Hepatic stellate cell (primary cell): ENCODE data around the gene PCDHGA1.
"Not testable (repeated sequence)": the region's sequence is repeated elsewhere in the genome, so short reads cannot be mapped to it uniquely, and the experiment has no call there.

Experiments used
- DNase-seq: peaks from one replicate; pipeline ENCODE4 v3.0.0; 2011; ENCODE audit warnings: low spot score

The PCDHGA1 gene

DNA sequence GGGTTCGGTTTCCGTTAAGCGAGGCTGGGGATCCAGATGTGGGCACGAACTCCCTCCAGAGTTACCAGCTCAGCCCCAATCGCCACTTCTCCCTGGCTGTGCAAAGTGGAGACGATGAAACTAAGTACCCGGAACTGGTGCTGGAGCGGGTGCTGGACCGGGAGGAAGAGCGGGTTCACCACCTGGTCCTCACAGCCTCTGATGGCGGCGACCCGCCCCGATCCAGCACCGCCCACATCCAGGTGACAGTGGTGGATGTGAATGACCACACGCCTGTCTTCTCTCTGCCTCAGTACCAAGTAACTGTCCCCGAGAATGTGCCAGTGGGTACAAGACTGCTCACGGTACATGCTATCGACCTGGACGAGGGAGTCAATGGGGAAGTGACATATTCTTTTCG lies 53.0 kb downstream of the PCDHGA1 start:
- no peak for DNase-seq

DNA sequence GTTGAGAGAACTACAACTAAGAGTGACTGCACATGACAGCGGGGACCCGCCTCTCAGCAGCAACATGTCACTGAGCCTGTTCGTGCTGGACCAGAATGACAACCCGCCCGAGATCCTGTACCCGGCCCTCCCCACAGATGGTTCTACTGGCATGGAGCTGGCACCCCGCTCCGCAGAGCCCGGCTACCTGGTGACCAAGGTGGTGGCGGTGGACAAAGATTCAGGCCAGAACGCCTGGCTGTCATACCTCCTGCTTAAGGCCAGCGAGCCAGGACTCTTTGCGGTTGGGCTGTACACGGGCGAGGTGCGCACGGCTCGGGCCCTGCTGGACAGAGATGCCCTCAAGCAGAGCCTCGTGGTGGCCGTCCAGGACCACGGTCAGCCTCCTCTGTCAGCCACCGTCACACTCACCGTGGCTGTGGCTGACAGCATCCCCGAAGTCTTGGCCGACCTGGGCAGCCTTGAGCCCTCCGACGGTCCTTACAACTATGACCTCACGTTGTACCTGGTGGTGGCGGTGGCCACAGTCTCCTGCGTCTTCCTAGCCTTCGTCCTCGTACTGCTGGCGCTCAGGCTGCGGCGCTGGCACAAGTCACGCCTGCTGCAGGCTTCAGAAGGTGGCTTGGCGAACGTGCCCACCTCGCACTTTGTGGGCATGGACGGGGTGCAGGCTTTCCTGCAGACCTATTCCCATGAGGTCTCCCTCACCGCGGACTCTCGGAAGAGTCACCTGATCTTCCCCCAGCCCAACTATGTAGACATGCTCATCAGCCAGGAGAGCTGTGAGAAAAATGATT lies 54.4 kb downstream of the PCDHGA1 start:
- DNase-seq = no peak

DNA sequence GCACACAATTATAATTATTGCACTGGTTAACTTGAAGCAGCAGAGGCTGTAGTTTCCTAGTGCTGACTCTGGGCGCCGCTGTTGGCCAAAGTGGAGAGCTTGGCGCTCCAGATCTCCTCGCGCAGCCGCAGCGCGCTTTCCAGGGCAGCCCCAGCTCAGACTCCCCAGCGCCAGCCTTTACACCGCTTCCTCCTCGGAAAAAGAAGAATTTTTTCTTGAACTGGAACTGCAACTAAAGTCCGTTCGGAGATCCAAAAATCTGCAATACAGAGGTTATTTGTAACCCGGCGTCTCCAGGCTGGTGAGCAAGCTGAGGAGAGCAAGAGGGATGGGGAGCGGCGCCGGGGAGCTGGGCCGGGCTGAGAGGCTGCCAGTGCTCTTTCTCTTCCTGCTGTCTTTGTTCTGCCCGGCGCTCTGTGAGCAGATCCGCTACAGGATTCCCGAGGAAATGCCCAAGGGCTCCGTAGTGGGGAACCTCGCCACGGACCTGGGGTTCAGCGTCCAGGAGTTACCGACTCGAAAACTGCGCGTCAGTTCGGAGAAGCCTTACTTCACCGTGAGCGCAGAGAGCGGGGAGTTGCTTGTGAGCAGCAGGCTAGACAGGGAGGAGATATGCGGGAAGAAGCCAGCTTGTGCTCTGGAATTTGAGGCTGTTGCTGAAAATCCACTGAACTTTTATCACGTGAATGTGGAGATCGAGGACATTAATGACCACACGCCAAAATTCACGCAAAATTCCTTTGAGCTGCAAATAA lies 57.4 kb downstream of the PCDHGA1 start, which contains the start of gene PCDHGB4:
TSS of gene PCDHGB4 (plus strand) at position 142 of the 755 bp plus-strand sequence. CDS start at position 329, 187 bp downstream.
- not testable (repeated sequence) for DNase-seq

DNA sequence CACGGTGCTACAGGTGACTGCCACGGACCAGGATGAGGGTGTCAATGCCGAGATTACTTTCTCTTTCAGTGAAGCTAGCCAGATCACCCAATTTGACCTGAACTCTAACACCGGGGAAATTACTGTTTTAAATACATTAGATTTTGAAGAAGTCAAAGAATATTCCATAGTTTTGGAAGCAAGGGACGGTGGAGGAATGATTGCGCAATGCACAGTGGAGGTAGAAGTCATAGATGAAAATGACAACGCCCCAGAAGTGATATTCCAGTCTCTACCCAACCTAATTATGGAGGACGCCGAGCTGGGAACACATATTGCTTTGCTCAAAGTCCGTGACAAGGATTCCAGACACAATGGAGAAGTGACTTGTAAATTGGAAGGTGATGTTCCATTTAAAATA lies 58.3 kb downstream of the PCDHGA1 start:
- no peak for DNase-seq

DNA sequence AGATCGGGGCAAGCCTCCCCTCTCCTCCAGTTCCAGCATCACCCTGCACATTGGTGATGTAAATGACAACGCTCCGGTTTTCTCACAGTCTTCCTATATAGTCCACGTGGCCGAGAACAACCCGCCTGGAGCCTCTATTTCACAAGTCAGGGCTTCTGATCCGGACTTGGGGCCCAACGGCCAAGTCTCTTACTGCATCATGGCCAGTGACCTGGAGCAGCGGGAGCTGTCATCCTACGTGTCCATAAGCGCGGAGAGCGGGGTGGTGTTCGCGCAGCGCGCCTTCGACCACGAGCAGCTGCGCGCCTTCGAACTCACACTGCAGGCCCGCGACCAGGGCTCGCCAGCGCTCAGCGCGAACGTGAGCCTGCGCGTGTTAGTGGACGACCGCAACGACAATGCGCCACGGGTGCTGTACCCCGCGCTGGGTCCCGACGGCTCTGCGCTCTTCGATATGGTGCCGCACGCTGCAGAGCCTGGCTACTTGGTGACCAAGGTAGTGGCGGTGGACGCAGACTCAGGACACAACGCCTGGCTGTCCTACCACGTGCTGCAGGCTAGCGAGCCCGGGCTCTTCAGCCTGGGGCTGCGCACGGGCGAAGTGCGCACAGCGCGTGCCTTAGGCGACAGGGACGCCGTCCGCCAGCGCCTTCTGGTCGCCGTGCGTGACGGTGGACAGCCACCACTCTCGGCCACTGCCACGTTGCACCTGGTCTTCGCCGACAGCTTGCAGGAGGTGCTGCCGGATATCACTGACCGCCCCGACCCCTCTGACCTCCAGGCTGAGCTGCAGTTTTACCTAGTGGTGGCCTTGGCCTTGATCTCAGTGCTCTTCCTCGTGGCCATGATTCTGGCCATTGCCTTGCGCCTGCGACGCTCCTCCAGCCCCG lies 59.1 kb downstream of the PCDHGA1 start:
- DNase-seq = no peak

DNA sequence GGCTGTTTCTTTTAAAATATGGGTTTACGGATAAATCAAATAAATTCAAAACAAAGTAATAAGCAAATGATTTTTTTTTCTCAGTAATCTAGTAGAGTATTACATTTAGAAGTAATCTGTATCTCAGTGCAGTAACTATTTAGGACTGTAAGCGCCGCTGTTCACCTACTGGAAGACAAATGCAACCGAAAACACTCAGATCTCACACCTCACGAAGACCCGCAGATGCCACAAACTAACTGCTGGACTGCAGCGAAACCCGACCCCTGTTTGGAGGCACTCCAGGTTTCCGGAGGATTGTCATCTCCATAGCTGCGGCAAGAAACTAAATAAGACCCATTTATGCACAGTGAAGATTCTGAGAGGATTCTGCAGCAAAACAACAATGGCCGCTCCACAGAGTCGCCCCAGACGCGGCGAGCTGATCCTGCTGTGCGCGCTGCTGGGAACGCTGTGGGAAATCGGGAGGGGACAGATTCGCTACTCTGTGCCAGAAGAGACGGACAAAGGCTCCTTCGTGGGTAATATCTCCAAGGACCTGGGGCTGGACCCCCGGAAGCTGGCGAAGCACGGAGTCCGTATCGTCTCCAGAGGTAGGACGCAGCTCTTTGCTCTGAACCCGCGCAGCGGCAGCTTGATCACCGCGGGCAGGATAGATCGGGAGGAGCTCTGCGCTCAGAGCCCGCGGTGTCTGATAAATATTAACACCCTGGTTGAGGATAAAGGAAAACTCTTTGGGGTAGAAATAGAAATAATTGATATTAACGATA lies 62.3 kb downstream of the PCDHGA1 start, which contains the start of gene PCDHGA8:
TSS of gene PCDHGA8 (plus strand) at position 205 of the 770 bp plus-strand sequence. CDS start at position 386, 181 bp downstream.
- peak; percentile 38 for DNase-seq

DNA sequence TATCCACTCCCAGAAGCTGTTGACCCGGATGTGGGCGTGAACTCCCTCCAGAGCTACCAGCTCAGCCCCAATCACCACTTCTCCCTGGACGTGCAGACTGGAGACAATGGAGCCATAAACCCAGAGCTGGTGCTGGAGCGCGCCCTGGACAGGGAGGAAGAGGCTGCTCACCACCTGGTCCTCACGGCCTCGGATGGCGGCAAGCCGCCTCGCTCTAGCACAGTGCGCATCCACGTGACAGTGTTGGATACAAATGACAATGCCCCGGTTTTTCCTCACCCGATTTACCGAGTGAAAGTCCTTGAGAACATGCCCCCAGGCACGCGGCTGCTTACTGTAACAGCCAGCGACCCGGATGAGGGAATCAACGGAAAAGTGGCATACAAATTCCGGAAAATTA lies 63.0 kb downstream of the PCDHGA1 start:
- DNase-seq = no peak

DNA sequence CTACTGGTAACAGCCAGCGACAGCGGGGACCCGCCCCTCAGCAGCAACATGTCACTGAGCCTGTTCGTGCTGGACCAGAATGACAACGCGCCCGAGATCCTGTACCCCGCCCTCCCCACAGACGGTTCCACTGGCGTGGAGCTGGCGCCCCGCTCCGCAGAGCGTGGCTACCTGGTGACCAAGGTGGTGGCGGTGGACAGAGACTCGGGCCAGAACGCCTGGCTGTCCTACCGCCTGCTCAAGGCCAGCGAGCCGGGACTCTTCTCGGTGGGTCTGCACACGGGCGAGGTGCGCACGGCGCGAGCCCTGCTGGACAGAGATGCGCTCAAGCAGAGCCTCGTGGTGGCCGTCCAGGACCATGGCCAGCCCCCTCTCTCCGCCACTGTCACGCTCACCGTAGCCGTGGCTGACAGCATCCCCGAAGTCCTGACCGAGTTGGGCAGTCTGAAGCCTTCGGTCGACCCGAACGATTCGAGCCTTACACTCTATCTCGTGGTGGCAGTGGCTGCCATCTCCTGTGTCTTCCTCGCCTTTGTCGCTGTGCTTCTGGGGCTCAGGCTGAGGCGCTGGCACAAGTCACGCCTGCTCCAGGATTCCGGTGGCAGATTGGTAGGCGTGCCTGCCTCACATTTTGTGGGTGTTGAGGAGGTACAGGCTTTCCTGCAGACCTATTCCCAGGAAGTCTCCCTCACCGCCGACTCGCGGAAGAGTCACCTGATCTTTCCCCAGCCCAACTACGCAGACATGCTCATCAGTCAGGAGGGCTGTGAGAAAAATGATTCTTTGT lies 64.3 kb downstream of the PCDHGA1 start:
- not testable (repeated sequence) for DNase-seq

DNA sequence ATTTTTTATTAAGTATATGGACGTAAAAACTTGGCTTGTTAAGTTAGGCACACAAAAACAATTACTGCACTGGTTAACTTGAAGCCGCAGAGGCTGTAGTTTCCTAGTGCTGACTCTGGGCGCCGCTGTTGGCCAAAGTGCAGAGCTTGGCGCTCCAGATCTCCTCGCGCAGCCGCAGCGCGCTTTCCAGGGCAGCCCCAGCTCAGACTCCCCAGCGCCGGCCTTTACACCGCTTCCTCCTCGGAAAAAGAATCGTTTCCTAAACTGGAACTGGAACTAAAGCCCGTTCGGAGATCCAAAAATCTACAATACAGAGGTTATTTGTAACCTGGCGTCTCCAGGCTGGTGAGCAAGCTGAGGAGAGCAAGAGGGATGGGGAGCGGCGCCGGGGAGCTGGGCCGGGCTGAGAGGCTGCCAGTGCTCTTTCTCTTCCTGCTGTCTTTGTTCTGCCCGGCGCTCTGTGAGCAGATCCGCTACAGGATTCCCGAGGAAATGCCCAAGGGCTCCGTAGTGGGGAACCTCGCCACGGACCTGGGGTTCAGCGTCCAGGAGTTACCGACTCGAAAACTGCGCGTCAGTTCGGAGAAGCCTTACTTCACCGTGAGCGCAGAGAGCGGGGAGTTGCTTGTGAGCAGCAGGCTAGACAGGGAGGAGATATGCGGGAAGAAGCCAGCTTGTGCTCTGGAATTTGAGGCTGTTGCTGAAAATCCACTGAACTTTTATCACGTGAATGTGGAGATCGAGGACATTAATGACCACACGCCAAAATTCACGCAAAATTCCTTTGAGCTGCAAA lies 67.6 kb downstream of the PCDHGA1 start, which contains the start of gene PCDHGB5:
TSS of gene PCDHGB5 (plus strand) at position 192 of the 796 bp plus-strand sequence. CDS start at position 373, 181 bp downstream.
- DNase-seq = peak; percentile 50

DNA sequence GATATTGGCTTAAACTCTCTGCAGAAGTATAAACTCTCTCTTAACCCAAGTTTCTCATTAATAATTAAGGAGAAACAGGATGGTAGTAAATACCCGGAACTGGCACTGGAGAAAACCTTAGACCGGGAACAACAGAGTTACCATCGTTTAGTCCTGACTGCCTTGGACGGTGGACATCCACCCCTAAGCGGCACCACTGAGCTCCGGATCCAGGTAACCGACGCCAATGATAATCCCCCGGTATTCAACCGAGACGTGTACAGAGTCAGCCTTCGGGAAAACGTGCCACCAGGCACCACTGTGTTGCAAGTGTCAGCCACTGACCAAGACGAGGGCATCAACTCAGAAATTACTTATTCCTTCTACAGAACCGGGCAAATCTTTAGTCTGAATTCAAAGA lies 68.3 kb downstream of the PCDHGA1 start:
- DNase-seq = no peak

DNA sequence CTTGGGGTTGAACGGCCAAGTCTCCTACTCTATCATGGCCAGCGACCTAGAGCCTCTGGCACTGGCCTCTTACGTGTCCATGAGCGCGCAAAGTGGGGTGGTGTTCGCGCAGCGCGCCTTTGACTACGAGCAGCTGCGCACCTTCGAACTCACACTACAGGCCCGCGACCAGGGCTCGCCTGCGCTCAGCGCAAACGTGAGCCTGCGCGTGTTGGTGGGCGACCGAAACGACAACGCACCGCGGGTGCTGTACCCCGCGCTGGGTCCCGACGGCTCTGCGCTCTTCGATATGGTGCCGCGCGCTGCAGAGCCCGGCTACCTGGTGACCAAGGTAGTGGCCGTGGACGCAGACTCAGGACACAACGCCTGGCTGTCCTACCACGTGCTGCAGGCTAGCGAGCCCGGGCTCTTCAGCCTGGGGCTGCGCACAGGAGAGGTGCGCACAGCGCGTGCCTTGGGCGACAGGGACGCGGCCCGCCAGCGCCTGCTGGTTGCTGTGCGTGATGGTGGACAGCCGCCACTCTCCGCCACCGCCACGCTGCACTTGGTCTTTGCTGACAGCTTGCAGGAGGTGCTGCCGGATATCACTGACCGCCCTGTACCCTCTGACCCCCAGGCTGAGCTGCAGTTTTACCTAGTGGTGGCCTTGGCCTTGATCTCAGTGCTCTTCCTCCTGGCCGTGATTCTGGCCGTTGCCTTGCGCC lies 69.4 kb downstream of the PCDHGA1 start:
- no peak for DNase-seq

DNA sequence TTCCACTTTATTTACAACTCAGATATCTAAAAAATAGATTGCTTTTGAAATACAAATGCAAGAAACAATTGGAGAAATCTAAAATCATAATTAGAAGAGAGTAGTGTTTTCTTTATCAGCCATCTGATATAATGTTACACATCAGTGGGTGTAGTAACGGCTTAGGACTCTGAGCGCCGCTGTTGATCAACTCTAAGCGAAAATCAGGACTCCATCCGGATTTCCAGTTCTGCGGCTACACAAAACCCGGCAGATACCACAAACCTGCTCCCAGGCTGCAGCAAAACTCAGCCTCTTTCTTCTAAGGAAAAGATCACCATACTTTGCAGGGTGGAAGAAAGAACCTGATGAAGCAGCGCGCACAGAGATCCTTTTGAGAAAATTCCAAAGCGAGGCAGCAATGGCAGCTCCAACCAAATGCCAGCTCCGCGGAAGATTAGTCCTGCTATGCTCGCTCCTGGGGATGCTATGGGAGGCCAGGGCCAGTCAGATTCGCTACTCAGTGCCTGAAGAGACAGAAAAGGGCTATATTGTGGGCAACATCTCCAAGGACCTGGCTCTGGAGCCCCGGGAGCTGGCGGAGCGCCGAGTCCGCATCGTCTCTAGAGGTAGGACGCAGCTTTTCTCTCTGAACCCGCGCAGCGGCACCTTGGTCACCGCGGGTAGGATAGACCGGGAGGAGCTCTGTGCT lies 72.4 kb downstream of the PCDHGA1 start, which contains the start of gene PCDHGA9:
TSS of gene PCDHGA9 (plus strand) at position 226 of the 691 bp plus-strand sequence. CDS start at position 401, 175 bp downstream.
- peak; percentile 55 for DNase-seq

DNA sequence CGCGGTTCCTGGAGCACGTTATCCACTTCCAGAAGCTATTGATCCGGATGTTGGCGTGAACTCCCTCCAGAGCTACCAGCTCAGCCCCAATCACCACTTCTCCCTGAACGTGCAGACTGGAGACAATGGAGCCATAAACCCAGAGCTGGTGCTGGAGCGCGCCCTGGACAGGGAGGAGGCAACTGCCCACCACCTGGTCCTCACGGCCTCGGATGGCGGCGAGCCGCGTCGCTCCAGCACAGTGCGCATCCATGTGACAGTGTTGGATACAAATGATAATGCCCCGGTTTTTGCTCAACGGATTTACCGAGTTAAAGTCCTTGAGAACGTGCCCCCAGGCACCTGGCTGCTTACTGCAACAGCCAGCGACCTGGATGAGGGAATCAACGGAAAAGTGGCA lies 73.1 kb downstream of the PCDHGA1 start:
- DNase-seq = no peak

DNA sequence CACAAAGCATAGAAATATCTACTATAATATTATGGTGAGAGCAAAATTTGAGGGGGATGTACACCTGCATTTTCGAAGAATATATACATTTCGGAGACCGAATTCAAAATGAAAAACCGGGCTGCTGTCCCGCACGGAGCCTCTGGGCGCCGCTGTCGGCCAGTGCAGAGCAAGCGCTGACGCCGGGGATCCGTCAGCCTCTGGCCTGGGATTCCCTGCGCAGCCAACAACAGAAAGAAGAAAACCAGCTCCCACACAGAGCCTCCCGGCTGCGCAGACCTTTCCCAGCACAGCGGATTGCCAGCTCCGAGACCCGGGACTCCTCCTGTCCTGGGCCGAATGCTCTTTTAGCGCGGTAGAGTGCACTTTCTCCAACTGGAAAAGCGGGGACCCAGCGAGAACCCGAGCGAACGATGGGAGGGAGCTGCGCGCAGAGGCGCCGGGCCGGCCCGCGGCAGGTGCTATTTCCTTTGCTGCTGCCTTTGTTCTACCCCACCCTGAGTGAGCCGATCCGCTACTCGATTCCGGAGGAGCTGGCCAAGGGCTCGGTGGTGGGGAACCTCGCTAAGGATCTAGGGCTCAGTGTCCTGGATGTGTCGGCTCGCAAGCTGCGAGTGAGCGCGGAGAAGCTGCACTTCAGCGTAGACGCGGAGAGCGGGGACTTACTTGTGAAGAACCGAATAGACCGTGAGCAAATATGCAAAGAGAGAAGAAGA lies 77.6 kb downstream of the PCDHGA1 start, which contains the start of gene PCDHGB6:
TSS of gene PCDHGB6 (plus strand) at position 232 of the 716 bp plus-strand sequence. CDS start at position 414, 182 bp downstream.
- not testable (repeated sequence) for DNase-seq

DNA sequence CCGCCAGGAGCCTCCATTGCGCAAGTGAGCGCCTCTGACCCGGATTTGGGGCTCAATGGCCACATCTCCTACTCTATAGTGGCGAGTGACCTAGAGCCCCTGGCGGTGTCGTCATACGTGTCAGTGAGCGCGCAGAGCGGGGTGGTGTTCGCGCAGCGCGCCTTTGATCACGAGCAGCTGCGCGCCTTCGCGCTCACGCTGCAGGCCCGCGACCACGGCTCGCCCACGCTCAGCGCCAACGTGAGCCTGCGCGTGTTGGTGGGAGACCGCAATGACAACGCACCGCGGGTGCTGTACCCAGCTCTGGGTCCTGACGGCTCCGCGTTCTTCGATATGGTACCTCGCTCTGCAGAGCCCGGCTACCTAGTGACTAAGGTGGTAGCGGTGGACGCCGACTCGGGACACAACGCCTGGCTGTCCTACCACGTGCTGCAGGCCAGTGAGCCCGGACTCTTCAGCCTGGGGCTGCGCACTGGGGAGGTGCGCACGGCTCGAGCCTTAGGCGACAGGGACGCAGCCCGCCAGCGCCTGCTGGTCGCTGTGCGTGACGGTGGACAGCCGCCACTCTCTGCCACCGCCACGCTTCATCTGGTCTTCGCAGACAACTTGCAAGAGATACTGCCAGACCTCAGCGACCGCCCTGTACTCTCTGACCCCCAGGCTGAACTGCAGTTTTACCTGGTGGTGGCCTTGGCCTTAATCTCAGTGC lies 79.4 kb downstream of the PCDHGA1 start:
- no peak for DNase-seq

DNA sequence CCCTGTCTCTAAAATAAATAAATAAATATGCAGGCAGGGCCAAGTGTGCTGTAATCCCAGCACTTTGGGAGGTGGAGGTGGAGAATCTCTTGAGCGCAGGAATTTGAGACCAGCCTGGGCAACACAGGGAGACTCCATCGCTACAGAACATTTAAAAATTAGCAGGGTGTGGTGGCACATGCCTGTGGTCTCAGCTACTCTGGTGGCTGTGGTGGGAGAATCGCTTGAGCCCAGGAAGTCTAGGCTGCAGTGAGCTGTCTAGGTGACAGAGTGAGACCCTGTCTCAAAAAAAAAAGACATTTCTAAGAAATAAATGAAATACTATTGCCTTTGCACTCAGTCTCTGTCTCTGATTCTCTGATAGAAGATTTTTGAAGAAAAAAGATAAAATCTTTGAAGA lies 81.3 kb downstream of the PCDHGA1 start:
- DNase-seq = no peak
